GM12891 (cell line): ENCODE measurements around the gene PTMA.

Source experiments
- PAX5 ChIP-seq: IDR thresholded peaks from 2 replicates; pipeline ENCODE4 v1.6.1; 2011; ENCODE audit warnings: low read length, moderate library complexity, mild to moderate bottlenecking; ENCODE audit not compliant: insufficient read depth, severe bottlenecking
- POLR2A ChIP-seq: IDR thresholded peaks from 2 replicates; pipeline ENCODE4 v1.6.1; 2011; ENCODE audit warnings: low read depth, low read length, control low read depth
- POLR2AphosphoS5 ChIP-seq: IDR thresholded peaks from 2 replicates; pipeline ENCODE4 v1.6.1; 2011; ENCODE audit warnings: low read depth, low read length, control low read depth
- POU2F2 ChIP-seq: IDR thresholded peaks from 2 replicates; pipeline ENCODE4 v1.6.1; 2011; ENCODE audit warnings: low read depth, mild to moderate bottlenecking, control low read depth, low read length, moderate library complexity
- SPI1 ChIP-seq: IDR thresholded peaks from 2 replicates; pipeline ENCODE4 v1.6.1; 2011; ENCODE audit warnings: low read depth, low read length, control low read depth
- TAF1 ChIP-seq: IDR thresholded peaks from 2 replicates; pipeline ENCODE4 v1.6.1; 2011; ENCODE audit warnings: low read depth, low read length, control low read depth

DNA sequence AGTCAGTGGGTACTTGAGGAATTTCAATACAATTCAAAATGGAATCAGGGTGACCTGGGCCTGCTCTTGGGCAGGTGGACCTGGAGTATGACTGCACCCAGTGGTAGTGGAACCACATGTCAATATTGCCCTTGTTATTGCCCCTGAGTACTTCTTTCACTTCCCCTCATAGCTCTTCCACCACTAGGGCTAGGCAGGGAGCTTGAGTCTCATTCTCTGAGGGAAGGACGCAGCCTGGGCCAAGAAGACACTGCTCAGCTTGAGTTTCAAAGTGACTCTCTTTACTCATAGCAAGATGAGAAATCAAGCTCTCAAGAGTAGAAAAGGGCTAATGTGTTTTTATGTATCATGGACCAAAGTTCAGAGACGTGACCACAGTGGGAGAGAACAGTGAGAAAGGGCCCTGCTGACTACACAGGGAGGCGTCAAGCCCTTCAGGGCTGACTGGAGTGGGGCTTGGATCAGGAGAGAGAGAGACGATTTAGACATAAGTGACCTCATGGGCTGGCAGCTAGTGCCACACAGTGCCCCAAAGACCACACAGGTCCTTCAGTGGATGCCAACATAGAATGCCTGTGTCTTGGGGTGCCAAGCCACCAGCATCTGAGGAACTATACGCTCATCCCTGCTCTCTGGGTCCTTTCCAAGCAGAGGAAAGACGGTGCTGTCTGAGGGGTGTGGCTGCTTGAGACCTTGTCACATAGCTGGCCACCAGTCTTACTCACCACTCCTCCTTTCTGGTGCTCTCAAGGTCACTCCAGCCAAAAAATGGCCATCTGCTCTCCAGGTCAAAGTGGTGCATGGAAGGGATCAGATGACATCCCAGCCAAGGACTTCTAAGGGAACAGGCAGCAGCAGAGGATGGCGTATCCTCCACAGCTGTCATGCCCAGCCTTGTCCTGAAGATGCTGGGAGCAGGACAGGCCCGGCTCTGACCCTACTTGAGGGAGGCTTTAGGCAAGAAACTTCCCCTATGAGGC is 13.0 kb downstream of the PTMA start:
- TF ChIP-seq POLR2AphosphoS5 (no peak), TAF1 (no peak), PAX5 (no peak), SPI1 (peak; percentile 98), POLR2A (no peak), POU2F2 (no peak)
